Measurements from ENCODE around the gene PSMA6.
"Not testable (repeated sequence)": the region's sequence is repeated elsewhere in the genome, so short reads cannot be mapped to it uniquely, and the experiment has no call there.

Gene PSMA6

GRCh38 chr14:35292051-35292769 lies at the start of gene PSMA6:
Gene PSMA6, plus strand, starts transcription at chr14:35292382. Its CDS starts 95 bp downstream, at chr14:35292477.
- DNase-seq (ENCODE audit: low spot score): peak; percentile 99

- DNase-seq (ENCODE audit: low spot score): no peak
These were observed 49.4 kb upstream of the PSMA6 start for GRCh38 chr14:35242599-35243311.

- DNase-seq (ENCODE audit: low spot score): no peak
These were observed 48.2 kb upstream of the PSMA6 start for GRCh38 chr14:35243956-35244355.

GRCh38 chr14:35244542-35244941 lies 47.6 kb upstream of the PSMA6 start:
- DNase-seq (ENCODE audit: low spot score): no peak

- no peak for DNase-seq (ENCODE audit: low spot score)
These were observed 47.1 kb upstream of the PSMA6 start for GRCh38 chr14:35245051-35245450.

GRCh38 chr14:35247777-35248475 lies 44.3 kb upstream of the PSMA6 start:
- DNase-seq (ENCODE audit: low spot score): no peak

- no peak for DNase-seq (ENCODE audit: low spot score)
These were observed 43.8 kb upstream of the PSMA6 start for GRCh38 chr14:35248476-35248788.

- no peak for DNase-seq (ENCODE audit: low spot score)
These were observed 41.9 kb upstream of the PSMA6 start for GRCh38 chr14:35250319-35250718.

- DNase-seq (ENCODE audit: low spot score): no peak
These were observed 39.7 kb upstream of the PSMA6 start for GRCh38 chr14:35252451-35252868.

- not testable (repeated sequence) for DNase-seq (ENCODE audit: low spot score)
These were observed 39.1 kb upstream of the PSMA6 start for GRCh38 chr14:35253056-35253455.

GRCh38 chr14:35254034-35254622 lies 38.1 kb upstream of the PSMA6 start:
- DNase-seq (ENCODE audit: low spot score): not testable (repeated sequence)

GRCh38 chr14:35254736-35255135 lies 37.4 kb upstream of the PSMA6 start:
- peak; percentile 15 for DNase-seq (ENCODE audit: low spot score)

GRCh38 chr14:35255711-35256110 lies 36.5 kb upstream of the PSMA6 start:
- no peak for DNase-seq (ENCODE audit: low spot score)

- DNase-seq (ENCODE audit: low spot score): no peak
These were observed 34.4 kb upstream of the PSMA6 start for GRCh38 chr14:35257809-35258208.

- no peak for DNase-seq (ENCODE audit: low spot score)
These were observed 33.8 kb upstream of the PSMA6 start for GRCh38 chr14:35258420-35258819.

- DNase-seq (ENCODE audit: low spot score): peak; percentile 19
These were observed 30.4 kb upstream of the PSMA6 start for GRCh38 chr14:35261774-35262173.

- no peak for DNase-seq (ENCODE audit: low spot score)
These were observed 29.7 kb upstream of the PSMA6 start for GRCh38 chr14:35262436-35262835.

- no peak for DNase-seq (ENCODE audit: low spot score)
These were observed 23.2 kb upstream of the PSMA6 start for GRCh38 chr14:35268946-35269345.

GRCh38 chr14:35274805-35275204 lies 17.4 kb upstream of the PSMA6 start:
- DNase-seq (ENCODE audit: low spot score): no peak

GRCh38 chr14:35277179-35277578 lies 15.0 kb upstream of the PSMA6 start:
- DNase-seq (ENCODE audit: low spot score): no peak

- no peak for DNase-seq (ENCODE audit: low spot score)
These were observed 12.8 kb upstream of the PSMA6 start for GRCh38 chr14:35279369-35279768.

GRCh38 chr14:35281341-35281740 lies 10.8 kb upstream of the PSMA6 start:
- DNase-seq (ENCODE audit: low spot score): no peak

GRCh38 chr14:35284506-35284905 lies 7.7 kb upstream of the PSMA6 start:
- DNase-seq (ENCODE audit: low spot score): no peak
